ENCODE results near the gene SEC22C.

Gene SEC22C

GRCh38 chr3:42556089-42556632 is 25.6 kb downstream of the SEC22C start:
- H3K9ac ChIP-seq, result no peak overlapping the region
- TF ChIP-seq, protein P1, sequence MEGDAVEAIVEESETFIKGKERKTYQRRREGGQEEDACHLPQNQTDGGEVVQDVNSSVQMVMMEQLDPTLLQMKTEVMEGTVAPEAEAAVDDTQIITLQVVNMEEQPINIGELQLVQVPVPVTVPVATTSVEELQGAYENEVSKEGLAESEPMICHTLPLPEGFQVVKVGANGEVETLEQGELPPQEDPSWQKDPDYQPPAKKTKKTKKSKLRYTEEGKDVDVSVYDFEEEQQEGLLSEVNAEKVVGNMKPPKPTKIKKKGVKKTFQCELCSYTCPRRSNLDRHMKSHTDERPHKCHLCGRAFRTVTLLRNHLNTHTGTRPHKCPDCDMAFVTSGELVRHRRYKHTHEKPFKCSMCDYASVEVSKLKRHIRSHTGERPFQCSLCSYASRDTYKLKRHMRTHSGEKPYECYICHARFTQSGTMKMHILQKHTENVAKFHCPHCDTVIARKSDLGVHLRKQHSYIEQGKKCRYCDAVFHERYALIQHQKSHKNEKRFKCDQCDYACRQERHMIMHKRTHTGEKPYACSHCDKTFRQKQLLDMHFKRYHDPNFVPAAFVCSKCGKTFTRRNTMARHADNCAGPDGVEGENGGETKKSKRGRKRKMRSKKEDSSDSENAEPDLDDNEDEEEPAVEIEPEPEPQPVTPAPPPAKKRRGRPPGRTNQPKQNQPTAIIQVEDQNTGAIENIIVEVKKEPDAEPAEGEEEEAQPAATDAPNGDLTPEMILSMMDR (IDR thresholded peaks at IDR 0.05), result no peak
- no peaks in the 10 kb centered on the region for H3K36me3 ChIP-seq (ENCODE audit: control insufficient read depth, insufficient read depth, low read length)
- no peak overlapping the region for H3K27ac ChIP-seq
- no peaks in the 10 kb centered on the region for H3K27me3 ChIP-seq (ENCODE audit: control insufficient read depth, insufficient read depth, low read length)
- no peak overlapping the region for H2AFZ ChIP-seq
- no peak overlapping the region for H3K4me3 ChIP-seq (ENCODE audit: low read depth, low read length)
- H3K79me2 ChIP-seq, result no peaks in the 10 kb centered on the region
- no peaks in the 10 kb centered on the region for H3K4me1 ChIP-seq
- no peaks in the 10 kb centered on the region for H3K9me3 ChIP-seq (ENCODE audit: control insufficient read depth, low read length)
- no peak overlapping the region for H3K4me2 ChIP-seq (ENCODE audit: low read length)

GRCh38 chr3:42552830-42553229 is 28.9 kb downstream of the SEC22C start:
- H3K27ac ChIP-seq, result no peak overlapping the region
- no peaks in the 10 kb centered on the region for H3K79me2 ChIP-seq
- no peaks in the 10 kb centered on the region for H3K36me3 ChIP-seq (ENCODE audit: control insufficient read depth, insufficient read depth, low read length)
- H3K4me1 ChIP-seq, result no peaks in the 10 kb centered on the region
- H3K9me3 ChIP-seq (ENCODE audit: control insufficient read depth, low read length), result no peaks in the 10 kb centered on the region
- TF ChIP-seq, protein P1 (IDR thresholded peaks at IDR 0.05), result no peak
- H3K4me2 ChIP-seq (ENCODE audit: low read length), result no peak overlapping the region
- H3K27me3 ChIP-seq (ENCODE audit: control insufficient read depth, insufficient read depth, low read length), result no peaks in the 10 kb centered on the region
- H2AFZ ChIP-seq, result no peak overlapping the region
- no peak overlapping the region for H3K4me3 ChIP-seq (ENCODE audit: low read depth, low read length)
- H3K9ac ChIP-seq, result no peak overlapping the region

DNA sequence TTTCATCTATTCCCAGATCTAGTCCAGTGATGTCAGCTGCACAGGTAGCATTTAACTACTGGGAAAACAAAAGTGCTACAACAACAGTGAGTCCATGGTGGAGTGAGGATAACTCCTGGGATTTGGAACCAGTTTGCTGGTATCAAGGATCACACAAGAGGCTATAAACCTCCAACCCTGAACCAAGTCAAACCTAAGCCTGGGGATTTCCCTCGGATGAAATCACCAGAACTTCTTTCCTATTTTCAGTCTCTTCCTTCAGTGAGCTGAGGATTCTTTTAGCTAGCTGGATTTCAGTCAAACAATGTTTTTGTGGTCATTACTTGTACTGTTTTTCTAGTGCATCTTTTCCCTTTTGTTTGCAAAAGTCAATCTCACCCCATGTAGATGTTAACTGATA is 31.5 kb downstream of the SEC22C start:
- no peaks in the 10 kb centered on the region for H3K79me2 ChIP-seq
- H3K36me3 ChIP-seq (ENCODE audit: control insufficient read depth, insufficient read depth, low read length), result no peaks in the 10 kb centered on the region
- no peak overlapping the region for H3K4me2 ChIP-seq (ENCODE audit: low read length)
- H3K4me3 ChIP-seq (ENCODE audit: low read depth, low read length), result no peak overlapping the region
- TF ChIP-seq, protein P1 (IDR thresholded peaks at IDR 0.05), result no peak
- no peaks in the 10 kb centered on the region for H3K4me1 ChIP-seq
- no peaks in the 10 kb centered on the region for H3K9me3 ChIP-seq (ENCODE audit: control insufficient read depth, low read length)
- H3K27ac ChIP-seq, result no peak overlapping the region
- H3K27me3 ChIP-seq (ENCODE audit: control insufficient read depth, insufficient read depth, low read length), result no peaks in the 10 kb centered on the region
- H2AFZ ChIP-seq, result no peak overlapping the region
- no peak overlapping the region for H3K9ac ChIP-seq

DNA sequence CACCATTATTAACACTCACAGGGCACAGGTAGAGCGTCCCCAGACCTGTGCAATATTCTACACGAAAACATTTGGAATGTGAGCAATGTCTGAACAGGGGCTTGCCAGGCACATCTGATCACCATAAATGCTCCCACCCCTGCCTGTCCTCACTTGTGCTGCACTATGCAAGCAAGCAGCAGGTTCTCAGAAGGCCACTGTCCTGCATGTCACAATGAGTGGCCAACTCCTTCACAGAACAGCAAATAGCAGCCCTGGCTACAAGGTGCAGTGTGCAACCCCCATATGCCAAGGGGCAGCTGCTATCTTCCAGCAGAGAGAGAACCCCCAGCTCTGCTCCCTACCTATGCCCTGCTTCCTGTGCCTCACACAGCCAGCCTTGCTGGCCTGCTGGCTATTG is 32.6 kb downstream of the SEC22C start:
- Histone ChIP-seq H2AFZ (no peak overlapping the region), H3K4me1 (no peaks in the 10 kb centered on the region), H3K4me2 (ENCODE audit: low read length) (no peak overlapping the region), H3K27ac (no peak overlapping the region), H3K36me3 (ENCODE audit: control insufficient read depth, insufficient read depth, low read length) (no peaks in the 10 kb centered on the region), H3K79me2 (no peaks in the 10 kb centered on the region), H3K4me3 (ENCODE audit: low read depth, low read length) (no peak overlapping the region), H3K27me3 (ENCODE audit: control insufficient read depth, insufficient read depth, low read length) (no peaks in the 10 kb centered on the region), H3K9me3 (ENCODE audit: control insufficient read depth, low read length) (no peaks in the 10 kb centered on the region), H3K9ac (no peak overlapping the region)
- TF ChIP-seq, protein P1 (IDR thresholded peaks at IDR 0.05), result no peak

GRCh38 chr3:42547401-42547945 is 34.3 kb downstream of the SEC22C start:
- Histone ChIP-seq H3K27ac (peak overlapping the region; percentile 3), H3K9me3 (ENCODE audit: control insufficient read depth, low read length) (no peaks in the 10 kb centered on the region), H3K79me2 (no peaks in the 10 kb centered on the region), H3K27me3 (ENCODE audit: control insufficient read depth, insufficient read depth, low read length) (no peaks in the 10 kb centered on the region), H3K9ac (no peak overlapping the region), H2AFZ (no peak overlapping the region), H3K4me2 (ENCODE audit: low read length) (no peak overlapping the region), H3K4me3 (ENCODE audit: low read depth, low read length) (no peak overlapping the region), H3K36me3 (ENCODE audit: control insufficient read depth, insufficient read depth, low read length) (no peaks in the 10 kb centered on the region), H3K4me1 (no peaks in the 10 kb centered on the region)
- TF ChIP-seq, protein P1 (IDR thresholded peaks at IDR 0.05), result peak; percentile 95

Data from parathyroid adenoma (tissue), 2 donors.